Measurements from ENCODE around the gene TNRC6C. TPM values are rescaled to one million over a fixed set of nuclear protein-coding genes. Genes with fewer than 3 reads are reported as not detected.

Gene TNRC6C
- total and polyA plus RNA-seq, 9 of the 15 experiments (the other 6 are each of a cell fraction or from before 2014, with no cell fraction given) = 0.20 to 4.9 (median 2.3) TPM

- no peak for TF ChIP-seq BDP1 (IDR thresholded peaks at IDR 0.05; ENCODE audit: insufficient read depth, insufficient read length)
- peak; percentile 54 for TF ChIP-seq NKRF (IDR thresholded peaks at IDR 0.05; ENCODE audit: borderline replicate concordance)
- TF ChIP-seq EGR1 (conservative IDR thresholded peaks at IDR 0.05) = peak; percentile 59
- TF ChIP-seq MYC (IDR thresholded peaks at IDR 0.05; ENCODE audit: low read depth, low read length) = peak; percentile 76; the same call in 1 of the 2 replicates
- 0 out of 2 replicates have a peak, but pooled peaks have one; percentile 34 for TF ChIP-seq MYC (CRISPR knock-in tag; IDR thresholded peaks at IDR 0.05; ENCODE audit: borderline replicate concordance, low read depth)
- TF ChIP-seq ZNF174 (CRISPR knock-in tag; IDR thresholded peaks at IDR 0.05) = no peak
- TF ChIP-seq POLR2B (IDR thresholded peaks at IDR 0.05; ENCODE audit: low read depth, partially characterized antibody) = peak; percentile 52
- peak; percentile 62; the same call in 1 of the 2 replicates for TF ChIP-seq NCOA1 (IDR thresholded peaks at IDR 0.05; ENCODE audit: low read depth)
- TF ChIP-seq GABPB1 (CRISPR knock-in tag; IDR thresholded peaks at IDR 0.05) = no peak
- TF ChIP-seq AFF1 (IDR thresholded peaks at IDR 0.05; ENCODE audit: low read depth in 1 of 2, partially characterized antibody in 2 of 2) = no peak
- peak; percentile 20 for TF ChIP-seq FIP1L1 (IDR thresholded peaks at IDR 0.05; ENCODE audit: low read depth, low read length, poor library complexity, severe bottlenecking)
- TF ChIP-seq CLOCK (CRISPR knock-in tag; IDR thresholded peaks at IDR 0.05; ENCODE audit: borderline replicate concordance) = no peak
- TF ChIP-seq TEAD4 (IDR thresholded peaks at IDR 0.05; ENCODE audit: low read length) = 0 out of 2 replicates have a peak, but pooled peaks have one; percentile 16
- no peak for TF ChIP-seq TEAD4 (CRISPR knock-in tag; IDR thresholded peaks at IDR 0.05; ENCODE audit: borderline replicate concordance)
- no peak for TF ChIP-seq KLF1 (tag; IDR thresholded peaks at IDR 0.05)
- no peak for TF ChIP-seq TRIM28 (IDR thresholded peaks at IDR 0.05)
- no peak for TF ChIP-seq ZNF79 (CRISPR knock-in tag; IDR thresholded peaks at IDR 0.05; ENCODE audit: low read depth)
- TF ChIP-seq CC2D1A (IDR thresholded peaks at IDR 0.05) = no peak
- TF ChIP-seq ETS1 (conservative IDR thresholded peaks at IDR 0.05; ENCODE audit: control insufficient read depth, low read depth, low read length) = peak; percentile 37; the same call in 1 of the 2 replicates
These were observed 168.9 kb downstream of the TNRC6C start (continued) for GRCh38 chr17:78127239-78127887.
